GM03348 (cell line): Measurements from ENCODE around the gene SLC25A21.
"Not testable (repeated sequence)": the region's sequence is repeated elsewhere in the genome, so short reads cannot be mapped to it uniquely, and the experiment has no call there.

Source experiments
- DNase-seq: peaks from one replicate; pipeline ENCODE4 v3.0.0; 2012; ENCODE audit warnings: low spot score

SLC25A21 gene

GRCh38 chr14:36863271-36863670 is 309.1 kb downstream of the SLC25A21 start:
- DNase-seq: no peak

- not testable (repeated sequence) for DNase-seq
These were observed 310.2 kb downstream of the SLC25A21 start for GRCh38 chr14:36862237-36862636.

- DNase-seq: no peak
These were observed 311.6 kb downstream of the SLC25A21 start for GRCh38 chr14:36860831-36861230.

- DNase-seq: no peak
These were observed 313.3 kb downstream of the SLC25A21 start for GRCh38 chr14:36859119-36859518.

- no peak for DNase-seq
These were observed 314.5 kb downstream of the SLC25A21 start for GRCh38 chr14:36857842-36858445.

- DNase-seq: no peak
These were observed 315.3 kb downstream of the SLC25A21 start for GRCh38 chr14:36857136-36857535.

- no peak for DNase-seq
These were observed 316.1 kb downstream of the SLC25A21 start for GRCh38 chr14:36856095-36856878.

- DNase-seq: no peak
These were observed 317.0 kb downstream of the SLC25A21 start for GRCh38 chr14:36855396-36855795.

GRCh38 chr14:36852981-36853691 is 319.3 kb downstream of the SLC25A21 start:
- peak; percentile 7 for DNase-seq

GRCh38 chr14:36848213-36848612 is 324.2 kb downstream of the SLC25A21 start:
- no peak for DNase-seq

GRCh38 chr14:36847366-36847765 is 325.0 kb downstream of the SLC25A21 start:
- no peak for DNase-seq

GRCh38 chr14:36845356-36846012 is 326.9 kb downstream of the SLC25A21 start:
- no peak for DNase-seq

GRCh38 chr14:36844443-36845195 is 327.8 kb downstream of the SLC25A21 start:
- DNase-seq: no peak

GRCh38 chr14:36843410-36843809 is 329.0 kb downstream of the SLC25A21 start:
- DNase-seq: no peak

- DNase-seq: no peak
These were observed 337.3 kb downstream of the SLC25A21 start for GRCh38 chr14:36835128-36835527.

- DNase-seq: no peak
These were observed 338.1 kb downstream of the SLC25A21 start for GRCh38 chr14:36834293-36834692.

GRCh38 chr14:36829547-36829946 is 342.9 kb downstream of the SLC25A21 start:
- no peak for DNase-seq

- DNase-seq: no peak
These were observed 344.5 kb downstream of the SLC25A21 start for GRCh38 chr14:36827861-36828260.

- DNase-seq: no peak
These were observed 345.8 kb downstream of the SLC25A21 start for GRCh38 chr14:36826614-36827013.

- DNase-seq: no peak
These were observed 347.6 kb downstream of the SLC25A21 start for GRCh38 chr14:36824854-36825253.

GRCh38 chr14:36823651-36824050 is 348.8 kb downstream of the SLC25A21 start:
- DNase-seq: no peak

- DNase-seq: no peak
These were observed 349.7 kb downstream of the SLC25A21 start for GRCh38 chr14:36822685-36823084.
